Stimulated activated CD4-positive, alpha-beta T cell treated with anti-CD3 and anti-CD28 coated beads, Interleukin-4, amount 100 ng/mL, for 4 hours (primary cell): ENCODE data around the gene GRIA4.
"Not testable (repeated sequence)": the region's sequence is repeated elsewhere in the genome, so short reads cannot be mapped to it uniquely, and the experiment has no call there.

ENCODE experiments used
- DNase-seq, 2 experiments: peaks; one replicate each; pipeline ENCODE4 v3.0.0-alpha.2; 2020

The GRIA4 gene

GRCh38 chr11:105863523-105863922 lies 253.7 kb downstream of the GRIA4 start:
- DNase-seq: no peak

GRCh38 chr11:105867742-105868141 lies 257.9 kb downstream of the GRIA4 start:
- no peak for DNase-seq

- no peak for DNase-seq
Measured at GRCh38 chr11:105868762-105869285, 259.0 kb downstream of the GRIA4 start.

GRCh38 chr11:105870516-105871113 lies 260.7 kb downstream of the GRIA4 start:
- no peak for DNase-seq

DNA sequence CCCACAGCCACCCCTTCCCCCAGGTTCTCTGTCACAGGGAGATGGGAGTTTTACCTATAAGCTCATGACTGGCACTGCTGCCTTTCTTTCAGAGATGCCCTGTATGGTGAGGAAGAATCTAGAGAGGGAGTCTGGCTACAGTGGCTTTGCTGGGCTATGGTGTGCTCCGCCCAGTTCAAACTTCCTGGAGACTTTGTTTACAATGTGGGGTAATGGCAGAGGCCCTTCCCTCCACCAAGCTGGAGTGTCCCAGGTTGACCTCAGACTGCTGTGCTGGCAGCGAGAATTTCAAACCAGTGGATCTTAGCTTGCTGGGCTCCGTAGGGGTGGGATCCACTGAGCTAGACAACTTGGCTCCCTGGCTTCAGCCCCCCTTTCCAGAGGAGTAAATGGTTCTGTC lies 268.6 kb downstream of the GRIA4 start:
- no peak for DNase-seq

DNA sequence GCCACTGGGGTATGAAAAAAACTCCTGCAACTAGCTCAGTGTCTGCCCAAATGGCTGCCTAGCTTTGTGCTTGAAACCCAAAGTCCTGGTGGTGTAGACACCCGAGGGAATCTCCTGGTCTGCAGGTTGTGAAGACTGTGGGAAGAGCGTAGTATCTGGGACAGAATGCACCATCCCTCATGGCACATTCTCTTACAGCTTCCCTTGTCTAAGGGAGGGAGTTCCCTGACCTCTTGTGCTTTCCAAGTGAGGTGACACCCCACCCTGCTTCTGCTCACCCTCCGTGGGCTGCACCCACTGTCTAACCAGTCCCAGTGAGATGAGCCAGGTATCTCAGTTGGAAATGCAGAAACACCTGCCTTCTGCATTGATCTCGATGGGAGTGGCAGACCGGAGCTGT lies 269.1 kb downstream of the GRIA4 start:
- DNase-seq: not testable (repeated sequence)

DNA sequence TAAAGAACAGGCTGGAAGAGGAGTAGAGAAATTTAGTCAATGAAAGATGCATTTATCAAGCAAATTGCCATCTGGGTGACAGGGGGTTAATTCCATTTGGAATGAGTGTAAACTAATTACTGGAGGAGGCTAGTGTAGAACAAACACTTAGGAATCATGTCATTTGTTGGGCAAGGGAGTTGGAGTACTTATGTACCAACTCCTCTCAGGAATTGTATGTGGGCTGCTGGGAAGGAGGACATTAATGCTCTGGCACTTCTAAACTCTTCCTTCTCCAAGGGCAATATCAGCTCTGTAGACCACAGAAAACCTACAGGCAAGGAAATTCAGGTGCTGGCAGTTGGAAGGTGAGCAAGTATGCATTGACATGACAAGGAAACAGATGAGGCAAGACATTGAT lies 271.2 kb downstream of the GRIA4 start:
- no peak for DNase-seq

DNA sequence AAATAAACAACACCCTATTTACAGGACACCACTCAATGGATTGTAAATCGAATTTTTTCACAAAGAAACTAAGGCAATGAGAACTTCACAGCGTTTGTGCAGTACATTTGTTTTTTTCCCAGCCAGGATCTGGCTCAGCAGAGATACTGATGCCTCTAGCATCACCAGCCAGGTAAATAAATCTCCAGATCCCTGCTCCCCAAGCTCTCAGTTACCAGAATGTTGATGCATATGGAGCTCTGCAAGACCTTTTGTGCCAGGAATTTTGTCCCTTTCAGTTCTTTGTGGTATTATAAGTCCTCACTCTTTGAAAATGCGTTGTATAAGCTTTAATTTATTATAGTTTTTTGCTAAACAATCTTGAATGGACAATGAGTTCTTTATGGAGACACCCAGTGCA lies 274.6 kb downstream of the GRIA4 start:
- DNase-seq: no peak

- no peak for DNase-seq
Measured at GRCh38 chr11:105891685-105892084, 281.8 kb downstream of the GRIA4 start.

GRCh38 chr11:105897161-105897560 lies 287.3 kb downstream of the GRIA4 start:
- DNase-seq: no peak

DNA sequence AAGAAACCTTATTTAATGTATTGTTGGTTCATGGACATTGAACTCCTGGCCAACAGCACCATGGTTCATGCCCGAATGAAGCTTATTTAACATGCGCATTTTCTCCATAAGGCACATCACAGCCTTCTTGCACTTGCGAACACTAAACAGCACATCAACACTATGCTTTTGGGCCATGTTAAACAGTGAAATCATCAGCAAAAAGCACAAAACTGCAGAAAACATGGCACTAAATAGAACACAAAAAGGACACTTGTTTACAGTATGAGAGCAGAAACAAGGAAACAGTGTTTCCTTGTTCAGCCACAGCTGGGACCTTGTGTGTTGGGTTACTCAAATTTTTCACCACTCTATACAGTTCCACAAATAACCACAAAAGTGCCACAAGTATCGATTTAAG lies 289.9 kb downstream of the GRIA4 start:
- no peak for DNase-seq

- DNase-seq: no peak
Measured at GRCh38 chr11:105900515-105901035, 290.7 kb downstream of the GRIA4 start.

DNA sequence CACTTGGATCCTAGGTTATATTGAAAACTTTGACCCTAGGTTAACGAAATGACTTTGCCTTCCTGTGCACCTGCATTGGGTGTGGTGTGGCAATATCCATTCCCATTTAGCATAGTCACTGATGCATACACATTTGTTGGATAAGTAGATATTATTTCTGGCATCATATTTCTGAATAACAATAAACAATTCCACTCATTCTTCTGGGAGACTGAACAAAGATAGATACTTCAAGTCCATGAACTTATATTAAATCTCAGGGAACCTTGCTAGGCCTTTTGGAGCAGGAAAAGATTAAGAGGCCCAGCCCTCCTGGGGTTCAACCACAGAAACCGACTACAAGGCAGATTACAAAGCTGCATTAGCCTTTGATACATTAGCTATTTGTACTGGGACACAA lies 293.2 kb downstream of the GRIA4 start:
- DNase-seq: no peak

GRCh38 chr11:105906517-105906916 lies 296.6 kb downstream of the GRIA4 start:
- no peak for DNase-seq

DNA sequence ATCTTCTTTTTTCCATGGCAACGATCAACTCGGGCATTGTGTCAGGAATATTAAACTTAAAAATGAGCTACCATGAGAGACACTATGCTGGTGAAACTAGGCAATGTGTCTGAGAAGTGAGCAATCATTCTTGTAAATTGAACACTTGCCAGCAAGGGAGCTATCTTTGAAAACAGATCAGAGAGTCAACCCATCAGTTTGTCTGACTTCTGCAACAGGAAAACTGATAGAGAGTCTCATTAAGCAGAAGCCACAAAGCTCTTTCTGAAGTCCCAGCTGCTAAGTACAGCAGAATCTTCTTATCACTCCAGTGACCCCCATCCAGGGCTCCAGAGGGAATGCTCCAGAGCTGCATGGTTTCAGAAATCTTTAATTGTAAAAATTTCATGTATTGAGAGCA lies 297.4 kb downstream of the GRIA4 start:
- no peak for DNase-seq

DNA sequence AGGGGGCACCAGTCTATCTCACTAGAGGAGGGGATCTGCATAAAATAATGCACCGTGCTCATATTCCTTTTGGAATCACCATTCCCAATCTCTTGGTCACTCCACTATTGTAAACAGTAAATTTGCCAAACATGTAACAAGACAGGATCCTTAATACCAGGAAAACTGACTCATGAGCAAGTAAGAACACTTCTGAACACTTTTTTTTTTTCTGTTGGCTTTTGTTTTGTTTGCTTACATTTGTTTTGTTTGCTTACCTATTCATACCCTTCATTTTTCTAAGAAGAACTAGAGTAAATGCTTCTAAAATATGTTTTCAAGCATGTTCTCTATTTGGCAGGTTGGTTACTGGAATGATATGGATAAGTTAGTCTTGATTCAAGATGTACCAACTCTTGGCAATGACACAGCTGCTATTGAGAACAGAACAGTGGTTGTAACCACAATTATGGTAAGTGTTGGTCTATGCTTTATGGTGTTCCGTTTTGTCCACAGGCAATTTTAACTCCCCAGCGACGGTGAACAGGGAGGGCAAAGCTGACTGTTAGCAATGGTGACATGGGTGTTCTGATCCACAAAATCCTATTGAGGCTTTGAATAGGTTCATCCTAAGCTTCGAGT lies 300.3 kb downstream of the GRIA4 start:
- DNase-seq: no peak

DNA sequence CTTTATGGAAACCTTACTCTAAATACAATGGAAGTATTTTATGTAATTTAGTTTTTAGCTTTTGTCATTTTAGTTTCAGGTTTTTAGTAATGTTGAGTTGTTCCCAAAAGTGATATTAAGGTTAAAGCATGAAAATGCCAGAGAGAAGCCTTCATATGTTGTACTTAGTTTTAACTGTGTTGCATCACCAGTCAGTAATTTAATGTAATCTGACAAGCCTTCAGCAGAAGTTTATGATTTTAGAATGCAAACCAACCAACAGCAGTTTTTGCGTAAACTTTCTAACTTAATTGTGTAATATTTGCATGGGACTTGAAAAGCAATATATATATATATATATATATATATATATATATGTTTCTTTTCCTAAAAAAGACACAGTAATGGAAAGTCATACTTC lies 301.6 kb downstream of the GRIA4 start:
- DNase-seq: no peak

GRCh38 chr11:105912666-105913065 lies 302.8 kb downstream of the GRIA4 start:
- DNase-seq: no peak

DNA sequence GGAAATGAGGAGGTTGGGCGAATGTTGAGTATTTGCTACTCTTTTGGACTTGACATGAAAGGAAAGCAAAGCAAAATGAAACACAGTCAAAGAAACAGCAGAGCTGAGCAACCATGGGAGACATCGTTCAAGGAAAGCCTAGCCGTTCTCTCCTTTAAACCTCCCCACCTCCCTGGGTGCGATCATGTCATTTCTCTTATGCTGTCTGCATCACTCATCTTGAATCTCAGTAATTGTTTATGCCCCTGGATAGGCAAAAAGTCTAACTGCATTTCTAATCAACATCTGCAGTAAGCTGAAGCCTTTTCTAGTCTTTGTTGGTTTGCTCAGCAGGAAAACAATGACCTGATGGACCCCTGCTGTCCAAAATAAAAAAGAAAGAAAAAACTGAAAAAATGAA lies 305.1 kb downstream of the GRIA4 start:
- DNase-seq: no peak

GRCh38 chr11:105918039-105918438 lies 308.2 kb downstream of the GRIA4 start:
- no peak for DNase-seq

DNA sequence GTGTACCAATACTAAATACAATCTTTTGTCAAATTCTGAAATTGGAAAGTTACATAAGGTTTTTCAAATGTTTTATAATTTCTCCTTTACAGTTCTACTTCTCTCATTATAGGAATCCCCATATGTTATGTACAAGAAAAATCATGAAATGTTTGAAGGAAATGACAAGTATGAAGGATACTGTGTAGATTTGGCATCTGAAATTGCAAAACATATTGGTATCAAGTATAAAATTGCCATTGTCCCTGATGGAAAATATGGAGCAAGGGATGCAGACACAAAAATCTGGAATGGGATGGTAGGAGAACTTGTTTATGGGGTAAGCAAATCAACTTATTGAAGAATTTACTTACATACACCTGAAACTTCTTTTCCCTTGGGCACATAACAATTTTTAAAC lies 308.7 kb downstream of the GRIA4 start:
- no peak for DNase-seq

DNA sequence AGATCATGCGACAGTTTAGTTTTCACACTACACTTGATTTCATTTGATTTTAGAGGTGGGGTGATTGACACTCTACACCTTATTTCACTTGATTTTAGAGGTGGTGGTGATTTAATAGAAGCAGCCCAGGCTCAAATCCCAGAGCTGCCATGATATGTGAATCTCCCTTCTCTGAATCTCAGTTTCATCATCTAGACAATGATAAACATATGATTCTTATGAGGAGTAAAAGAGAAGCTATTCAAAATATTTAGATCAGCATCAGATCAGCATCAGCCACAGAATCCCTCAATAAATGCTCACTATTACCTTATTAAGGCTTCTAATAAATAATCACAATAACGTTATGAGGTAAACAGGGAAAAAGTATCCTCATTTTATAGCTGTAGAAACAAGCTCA lies 313.4 kb downstream of the GRIA4 start:
- DNase-seq: no peak

- DNase-seq: no peak
Measured at GRCh38 chr11:105923807-105924206, 313.9 kb downstream of the GRIA4 start.

- DNase-seq: no peak
Measured at GRCh38 chr11:105929084-105929955, 319.4 kb downstream of the GRIA4 start.
